Measurements from ENCODE around the gene GALNT7.

The GALNT7 gene

DNA sequence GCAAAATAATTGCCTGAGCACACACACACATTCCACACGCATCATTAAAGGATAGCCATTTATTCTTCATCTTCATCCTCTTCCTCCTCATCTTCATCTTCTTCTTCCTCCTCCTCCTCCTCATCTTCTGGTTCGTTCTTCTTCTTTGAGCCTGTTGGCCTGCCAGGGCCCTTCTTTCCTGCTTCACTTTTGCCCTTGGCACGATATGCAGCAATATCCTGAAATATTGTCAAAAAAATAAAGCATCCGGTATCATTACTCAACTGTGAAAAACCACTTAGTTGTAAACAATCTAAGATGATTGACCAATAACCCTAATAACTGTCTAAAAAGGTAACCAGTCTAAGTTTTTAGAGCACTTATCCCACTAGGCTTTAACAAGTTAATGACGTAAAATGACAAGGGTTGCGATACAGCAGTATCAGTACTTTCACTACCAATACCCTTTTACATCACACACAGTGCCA lies 163.4 kb downstream of the GALNT7 start:
- Histone ChIP-seq H3K9ac (ENCODE audit: low read length) (peak overlapping the region; percentile 100), H3K36me3 (replicated peaks; ENCODE audit: low read depth, low read length) (peaks cover 58% of the 10 kb centered on the region), H3K27me3 (ENCODE audit: low read depth, low read length) (no peaks in the 10 kb centered on the region), H3K4me2 (ENCODE audit: low read length) (peak overlapping the region; percentile 93), H3K9me3 (ENCODE audit: insufficient read depth, low read length) (no peaks in the 10 kb centered on the region), H4K20me1 (ENCODE audit: insufficient read depth, low read length) (peaks cover 15% of the 10 kb centered on the region), H3K79me2 (ENCODE audit: low read length) (peaks cover 57% of the 10 kb centered on the region), H3K4me3 (ENCODE audit: low read length) (peak overlapping the region; percentile 91), H2AFZ (ENCODE audit: low read depth, low read length) (no peak overlapping the region), H3K4me1 (ENCODE audit: low read length) (peaks cover 25% of the 10 kb centered on the region), H3K27ac (ENCODE audit: low read length) (peak overlapping the region; percentile 90)
- TF ChIP-seq CTCF (IDR thresholded peaks at IDR 0.05; ENCODE audit: low read depth, low read length) (no peak), EZH2phosphoT487 (IDR thresholded peaks at IDR 0.05; ENCODE audit: low read depth) (no peak)

DNA sequence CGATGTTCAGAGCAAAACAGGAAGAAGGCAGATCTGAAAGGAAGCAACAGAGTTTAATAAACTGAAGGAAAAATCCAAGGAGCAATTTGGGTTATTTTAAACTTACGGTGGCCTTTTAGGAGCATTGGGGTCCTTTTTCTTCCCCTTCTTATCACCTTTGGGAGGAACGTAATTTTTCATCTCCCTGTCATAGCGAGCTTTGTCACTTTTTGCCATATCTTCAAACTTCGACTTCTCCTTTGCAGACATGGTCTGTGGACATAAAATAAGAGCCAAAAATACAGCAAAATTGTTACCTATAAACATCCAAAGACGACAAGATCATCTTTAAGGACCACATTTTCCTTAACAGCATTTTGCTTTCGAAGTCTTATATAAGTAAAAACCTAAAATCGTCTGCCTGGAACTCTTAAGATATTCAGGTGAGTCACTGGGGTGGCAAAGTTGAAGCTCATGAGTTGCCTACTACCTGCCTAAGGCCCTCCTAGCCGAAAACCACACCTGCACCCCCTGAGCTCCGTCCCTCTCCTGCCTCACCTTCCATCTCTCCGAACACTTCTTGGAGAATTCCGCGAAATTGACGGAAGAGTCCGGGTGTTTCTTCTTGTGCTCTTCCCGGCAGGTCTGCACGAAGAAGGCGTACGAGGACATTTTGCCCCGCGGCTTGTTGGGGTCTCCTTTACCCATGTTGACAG lies 164.5 kb downstream of the GALNT7 start:
- no peaks in the 10 kb centered on the region for H3K9me3 ChIP-seq (ENCODE audit: insufficient read depth, low read length)
- H3K4me1 ChIP-seq (ENCODE audit: low read length) = peaks cover 25% of the 10 kb centered on the region
- peak overlapping the region; percentile 91 for H3K4me3 ChIP-seq (ENCODE audit: low read length)
- H3K9ac ChIP-seq (ENCODE audit: low read length) = peak overlapping the region; percentile 100
- peaks cover 60% of the 10 kb centered on the region for H3K79me2 ChIP-seq (ENCODE audit: low read length)
- H2AFZ ChIP-seq (ENCODE audit: low read depth, low read length) = no peak overlapping the region
- H3K27me3 ChIP-seq (ENCODE audit: low read depth, low read length) = no peaks in the 10 kb centered on the region
- H4K20me1 ChIP-seq (ENCODE audit: insufficient read depth, low read length) = peaks cover 15% of the 10 kb centered on the region
- H3K36me3 ChIP-seq (replicated peaks; ENCODE audit: low read depth, low read length) = peaks cover 50% of the 10 kb centered on the region
- TF ChIP-seq CTCF (IDR thresholded peaks at IDR 0.05; ENCODE audit: low read depth, low read length) = no peak
- no peak for TF ChIP-seq EZH2phosphoT487 (IDR thresholded peaks at IDR 0.05; ENCODE audit: low read depth)
- H3K27ac ChIP-seq (ENCODE audit: low read length) = peak overlapping the region; percentile 90
- H3K4me2 ChIP-seq (ENCODE audit: low read length) = peak overlapping the region; percentile 93

- H3K9me3 ChIP-seq (ENCODE audit: insufficient read depth, low read length) = no peaks in the 10 kb centered on the region
- peak overlapping the region; percentile 91 for H3K4me3 ChIP-seq (ENCODE audit: low read length)
- H3K27me3 ChIP-seq (ENCODE audit: low read depth, low read length) = no peaks in the 10 kb centered on the region
- peak overlapping the region; percentile 100 for H3K9ac ChIP-seq (ENCODE audit: low read length)
- H2AFZ ChIP-seq (ENCODE audit: low read depth, low read length) = peak overlapping the region; percentile 19; the same call in 1 of the 2 replicates
- H3K79me2 ChIP-seq (ENCODE audit: low read length) = peaks cover 57% of the 10 kb centered on the region
- TF ChIP-seq EZH2phosphoT487 (IDR thresholded peaks at IDR 0.05; ENCODE audit: low read depth) (no peak), CTCF (IDR thresholded peaks at IDR 0.05; ENCODE audit: low read depth, low read length) (no peak)
- peaks cover 15% of the 10 kb centered on the region for H4K20me1 ChIP-seq (ENCODE audit: insufficient read depth, low read length)
- H3K4me1 ChIP-seq (ENCODE audit: low read length) = peaks cover 25% of the 10 kb centered on the region
- peak overlapping the region; percentile 90 for H3K27ac ChIP-seq (ENCODE audit: low read length)
- H3K36me3 ChIP-seq (replicated peaks; ENCODE audit: low read depth, low read length) = peaks cover 44% of the 10 kb centered on the region
- peak overlapping the region; percentile 93 for H3K4me2 ChIP-seq (ENCODE audit: low read length)
Observed at GRCh38 chr4:173333658-173334084, 165.1 kb downstream of the GALNT7 start.

DNA sequence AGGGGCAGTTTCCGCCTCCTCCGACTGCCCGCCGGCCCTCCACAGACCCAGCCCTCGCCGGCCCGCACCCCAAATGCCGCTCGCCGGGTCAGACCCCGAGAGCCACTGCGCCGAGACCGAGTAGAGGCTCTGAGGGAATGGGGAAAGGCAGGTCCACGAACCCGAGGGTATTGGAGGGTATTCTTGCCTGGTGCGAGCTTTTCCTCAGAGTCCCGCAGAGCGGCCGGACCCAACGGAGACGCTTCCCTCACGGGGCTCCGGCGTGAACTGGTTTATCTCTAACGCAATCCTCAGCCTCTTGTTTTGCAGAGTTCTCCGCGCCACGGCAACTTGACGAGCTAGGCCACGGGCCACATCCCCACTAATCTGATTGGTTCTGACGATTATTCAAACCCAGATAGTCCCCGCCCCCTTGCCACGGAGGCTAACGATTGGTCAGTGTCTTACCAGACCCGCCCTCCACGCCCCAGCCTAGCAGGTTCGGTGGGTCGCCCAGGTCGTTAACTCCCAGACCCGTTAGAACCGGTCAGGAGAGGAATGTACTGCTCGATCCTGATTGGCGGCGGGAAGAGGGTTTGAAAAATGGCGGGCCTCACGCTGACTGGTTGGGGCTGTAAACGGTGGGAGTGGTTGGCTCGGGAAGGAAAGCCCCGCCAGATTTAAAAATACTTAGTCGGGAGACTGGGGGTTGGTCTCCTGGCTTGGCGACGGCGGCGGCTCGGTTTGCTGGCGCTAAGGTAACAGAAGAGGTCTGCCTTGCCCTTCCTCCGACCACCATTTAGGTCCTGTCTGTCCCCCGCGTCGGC lies 165.7 kb downstream of the GALNT7 start, which contains the start of gene HMGB2:
HMGB2 (minus strand) TSS at position 274 of the 806 bp plus-strand sequence. CDS start 709 bp downstream, outside the sequence.
- no peaks in the 10 kb centered on the region for H3K27me3 ChIP-seq (ENCODE audit: low read depth, low read length)

More for the DNA sequence above, 165.7 kb downstream of the GALNT7 start, which contains the start of gene HMGB2:
- H3K79me2 ChIP-seq (ENCODE audit: low read length) = peaks cover 57% of the 10 kb centered on the region
- H2AFZ ChIP-seq (ENCODE audit: low read depth, low read length) = peak within 1 kb of the TSS; percentile 59
- H3K36me3 ChIP-seq (replicated peaks; ENCODE audit: low read depth, low read length) = peaks cover 40% of the 10 kb centered on the region
- H3K9ac ChIP-seq (ENCODE audit: low read length) = peak within 1 kb of the TSS; percentile 100
- no peaks in the 10 kb centered on the region for H3K9me3 ChIP-seq (ENCODE audit: insufficient read depth, low read length)
- peak within 1 kb of the TSS; percentile 91 for H3K4me3 ChIP-seq (ENCODE audit: low read length)
- peaks cover 25% of the 10 kb centered on the region for H3K4me1 ChIP-seq (ENCODE audit: low read length)
- peaks cover 15% of the 10 kb centered on the region for H4K20me1 ChIP-seq (ENCODE audit: insufficient read depth, low read length)
- H3K27ac ChIP-seq (ENCODE audit: low read length) = peak within 1 kb of the TSS; percentile 90
- peak within 1 kb of the TSS; percentile 93 for H3K4me2 ChIP-seq (ENCODE audit: low read length)
- TF ChIP-seq CTCF (IDR thresholded peaks at IDR 0.05; ENCODE audit: low read depth, low read length) (no peak), EZH2phosphoT487 (IDR thresholded peaks at IDR 0.05; ENCODE audit: low read depth) (no peak)
